GM12878 (cell line): ENCODE measurements around the gene CHRM5.

Source experiments
- BACH1 ChIP-seq: fragments of 450-650 bp; IDR thresholded peaks from 2 replicates; pipeline ENCODE4 v1.6.1; 2017; ENCODE audit warnings: mild to moderate bottlenecking, borderline replicate concordance
- CEBPB ChIP-seq, 2 experiments: fragments of 150-350 bp in 1 of 2; IDR thresholded peaks; 2 replicates each; pipeline ENCODE4 v1.6.1; 2012 to 2014; ENCODE audit warnings: low read depth in 2 of 2, low read length in 2 of 2, borderline replicate concordance in 1 of 2, inconsistent platforms in 1 of 2
- SRF ChIP-seq, 2 experiments: IDR thresholded peaks; 2 replicates each; pipeline ENCODE4 v1.6.1; 2011; ENCODE audit warnings: low read depth in 2 of 2, low read length in 2 of 2, mild to moderate bottlenecking in 1 of 2, moderate library complexity in 1 of 2
- TARDBP ChIP-seq: IDR thresholded peaks from 2 replicates; pipeline ENCODE4 v1.6.1; 2016; ENCODE audit warnings: borderline replicate concordance

DNA sequence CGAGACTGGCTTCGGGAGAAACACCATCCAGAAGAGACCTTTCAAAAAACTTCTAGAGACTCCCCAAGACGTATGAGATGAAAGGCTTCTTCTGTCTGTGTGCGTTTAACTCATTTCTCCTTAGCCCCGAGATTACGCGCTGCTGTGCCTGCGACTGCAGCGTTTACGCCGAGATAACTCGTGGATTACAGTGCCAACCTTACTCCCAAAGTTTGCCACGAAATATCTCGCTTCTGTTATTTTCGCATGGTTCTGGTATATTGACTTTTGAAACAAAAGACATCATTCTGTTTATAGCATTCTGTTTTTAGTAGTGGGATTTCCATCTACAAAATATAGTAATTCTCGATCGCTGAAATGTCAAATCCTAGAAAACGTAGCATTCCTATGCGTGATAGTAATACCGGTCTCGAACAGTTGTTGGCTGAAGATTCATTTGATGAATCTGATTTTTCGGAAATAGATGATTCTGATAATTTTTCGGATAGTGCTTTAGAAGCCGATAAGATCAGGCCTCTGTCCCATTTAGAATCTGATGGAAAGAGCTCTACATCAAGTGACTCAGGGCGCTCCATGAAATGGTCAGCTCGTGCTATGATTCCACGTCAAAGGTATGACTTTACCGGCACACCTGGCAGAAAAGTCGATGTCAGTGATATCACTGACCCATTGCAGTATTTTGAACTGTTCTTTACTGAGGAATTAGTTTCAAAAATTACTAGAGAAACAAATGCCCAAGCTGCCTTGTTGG lies 134.1 kb downstream of the CHRM5 start:
- TF ChIP-seq CEBPB (IDR thresholded peaks at IDR 0.05; ENCODE audit: borderline replicate concordance in 1 of 2, low read depth in 2 of 2, low read length in 2 of 2) (no peak), SRF (IDR thresholded peaks at IDR 0.05; ENCODE audit: low read depth in 2 of 2, low read length in 2 of 2) (no peak), TARDBP (no peak), BACH1 (0 out of 2 replicates have a peak, but pooled peaks have one; percentile 13)
